ENCODE results near the gene TMEM79.
A peak's percentile ranks its signal among the peaks of the same experiment; 100 is the strongest.

TMEM79 gene

DNA sequence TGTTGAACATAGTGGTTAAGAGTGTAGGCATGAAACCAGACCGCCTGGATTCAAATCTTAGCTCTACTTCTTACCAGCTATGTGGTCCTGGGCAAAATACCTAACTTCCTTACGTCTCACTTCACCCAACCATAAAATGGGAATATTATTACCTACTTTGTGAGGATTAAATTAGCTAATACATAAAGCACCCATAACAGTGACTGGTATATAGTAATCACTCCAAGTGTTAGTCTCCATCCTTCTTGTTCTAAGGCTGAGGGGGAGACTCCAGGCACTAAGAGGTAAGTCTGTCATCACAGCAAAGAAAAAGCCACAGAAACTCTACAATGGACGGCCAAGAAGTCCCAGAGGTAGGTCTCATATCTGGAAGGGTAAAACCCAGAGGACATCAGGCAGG is 4.3 kb upstream of the TMEM79 start:
- TF ChIP-seq, protein P1, sequence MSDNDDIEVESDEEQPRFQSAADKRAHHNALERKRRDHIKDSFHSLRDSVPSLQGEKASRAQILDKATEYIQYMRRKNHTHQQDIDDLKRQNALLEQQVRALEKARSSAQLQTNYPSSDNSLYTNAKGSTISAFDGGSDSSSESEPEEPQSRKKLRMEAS (IDR thresholded peaks at IDR 0.05; ENCODE audit: low read depth, low read length): no peak
- no peak overlapping the region for H3K4me3 ChIP-seq (ENCODE audit: low read depth, low read length)
- DNase-seq (ENCODE audit: low read depth): no peak

DNA sequence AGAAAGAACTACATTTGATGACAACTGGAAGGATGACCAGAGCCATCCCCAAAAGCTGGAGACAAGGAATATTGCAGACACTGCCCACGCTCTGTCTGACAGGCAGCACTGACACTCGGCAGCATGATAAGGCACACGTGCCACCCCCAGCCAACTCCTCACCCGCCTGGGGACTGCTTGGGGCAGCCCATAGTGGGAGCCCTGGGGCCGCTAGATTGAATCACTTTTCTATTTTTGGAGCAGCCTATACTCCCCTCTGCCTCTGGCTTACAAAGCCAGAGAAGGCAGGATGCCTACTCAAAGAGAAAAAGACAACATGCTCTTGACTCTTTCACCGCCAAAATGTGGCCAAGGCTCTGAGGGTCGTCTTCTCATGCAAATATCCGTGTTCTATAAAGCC is 2.8 kb upstream of the TMEM79 start:
- DNase-seq (ENCODE audit: low read depth): peak; percentile 80
- TF ChIP-seq MYC (IDR thresholded peaks at IDR 0.05; ENCODE audit: low read depth, low read length): no peak
- TF ChIP-seq POLR2A (IDR thresholded peaks at IDR 0.05; ENCODE audit: extremely low read depth, insufficient read length): no peak
- TF ChIP-seq, protein P2, sequence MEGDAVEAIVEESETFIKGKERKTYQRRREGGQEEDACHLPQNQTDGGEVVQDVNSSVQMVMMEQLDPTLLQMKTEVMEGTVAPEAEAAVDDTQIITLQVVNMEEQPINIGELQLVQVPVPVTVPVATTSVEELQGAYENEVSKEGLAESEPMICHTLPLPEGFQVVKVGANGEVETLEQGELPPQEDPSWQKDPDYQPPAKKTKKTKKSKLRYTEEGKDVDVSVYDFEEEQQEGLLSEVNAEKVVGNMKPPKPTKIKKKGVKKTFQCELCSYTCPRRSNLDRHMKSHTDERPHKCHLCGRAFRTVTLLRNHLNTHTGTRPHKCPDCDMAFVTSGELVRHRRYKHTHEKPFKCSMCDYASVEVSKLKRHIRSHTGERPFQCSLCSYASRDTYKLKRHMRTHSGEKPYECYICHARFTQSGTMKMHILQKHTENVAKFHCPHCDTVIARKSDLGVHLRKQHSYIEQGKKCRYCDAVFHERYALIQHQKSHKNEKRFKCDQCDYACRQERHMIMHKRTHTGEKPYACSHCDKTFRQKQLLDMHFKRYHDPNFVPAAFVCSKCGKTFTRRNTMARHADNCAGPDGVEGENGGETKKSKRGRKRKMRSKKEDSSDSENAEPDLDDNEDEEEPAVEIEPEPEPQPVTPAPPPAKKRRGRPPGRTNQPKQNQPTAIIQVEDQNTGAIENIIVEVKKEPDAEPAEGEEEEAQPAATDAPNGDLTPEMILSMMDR (IDR thresholded peaks at IDR 0.05; ENCODE audit: low read depth, low read length): peak; percentile 9
- TF ChIP-seq, protein P1 (IDR thresholded peaks at IDR 0.05; ENCODE audit: low read depth, low read length): peak; percentile 97
- peak overlapping the region; percentile 100 for H3K4me3 ChIP-seq (ENCODE audit: low read depth, low read length)

DNA sequence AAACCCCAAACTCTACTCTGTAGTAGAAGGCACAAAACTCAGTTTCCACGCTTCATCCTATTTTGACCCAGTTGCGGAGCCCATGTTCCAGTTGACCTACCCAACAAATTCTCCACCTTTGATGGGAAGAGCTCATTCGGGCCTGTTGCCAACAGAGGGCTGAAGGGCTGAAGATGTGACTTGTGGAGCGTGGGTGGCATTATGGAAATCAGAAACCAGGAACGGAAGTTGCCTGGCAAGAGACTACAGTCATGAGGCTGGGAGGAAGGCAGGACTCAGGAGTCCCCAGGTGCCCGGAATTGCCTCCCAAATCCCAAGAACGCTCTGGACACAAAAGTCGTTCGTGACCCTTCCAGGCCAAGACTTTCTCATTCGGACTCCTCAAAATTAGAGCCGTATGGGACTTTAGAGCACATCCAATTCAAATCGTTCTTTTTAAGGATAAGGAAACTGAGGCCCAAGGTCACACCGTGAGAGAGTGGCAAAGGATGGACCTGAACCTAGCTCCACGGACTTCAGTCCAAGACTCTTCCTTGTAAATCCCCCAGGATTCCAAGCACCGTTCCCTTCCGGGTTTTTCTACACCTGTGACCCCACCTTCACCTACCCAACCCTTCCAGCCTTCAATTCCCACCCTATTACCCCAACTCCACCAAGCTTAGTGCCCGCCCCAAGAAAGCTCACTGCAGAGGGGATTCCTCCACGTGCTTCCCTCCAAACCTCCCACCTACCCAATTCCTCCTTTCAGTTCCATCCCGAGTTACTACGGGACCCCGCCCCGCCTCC is 2.2 kb upstream of the TMEM79 start:
- peak overlapping the region; percentile 100 for H3K4me3 ChIP-seq (ENCODE audit: low read depth, low read length)
- TF ChIP-seq MYC (IDR thresholded peaks at IDR 0.05; ENCODE audit: low read depth, low read length): peak; percentile 35; the same call in 1 of the 2 replicates
- TF ChIP-seq, protein P2 (IDR thresholded peaks at IDR 0.05; ENCODE audit: low read depth, low read length): no peak
- TF ChIP-seq, protein P1 (IDR thresholded peaks at IDR 0.05; ENCODE audit: low read depth, low read length): peak; percentile 24; the same call in 1 of the 2 replicates
- DNase-seq (ENCODE audit: low read depth): peak; percentile 57

DNA sequence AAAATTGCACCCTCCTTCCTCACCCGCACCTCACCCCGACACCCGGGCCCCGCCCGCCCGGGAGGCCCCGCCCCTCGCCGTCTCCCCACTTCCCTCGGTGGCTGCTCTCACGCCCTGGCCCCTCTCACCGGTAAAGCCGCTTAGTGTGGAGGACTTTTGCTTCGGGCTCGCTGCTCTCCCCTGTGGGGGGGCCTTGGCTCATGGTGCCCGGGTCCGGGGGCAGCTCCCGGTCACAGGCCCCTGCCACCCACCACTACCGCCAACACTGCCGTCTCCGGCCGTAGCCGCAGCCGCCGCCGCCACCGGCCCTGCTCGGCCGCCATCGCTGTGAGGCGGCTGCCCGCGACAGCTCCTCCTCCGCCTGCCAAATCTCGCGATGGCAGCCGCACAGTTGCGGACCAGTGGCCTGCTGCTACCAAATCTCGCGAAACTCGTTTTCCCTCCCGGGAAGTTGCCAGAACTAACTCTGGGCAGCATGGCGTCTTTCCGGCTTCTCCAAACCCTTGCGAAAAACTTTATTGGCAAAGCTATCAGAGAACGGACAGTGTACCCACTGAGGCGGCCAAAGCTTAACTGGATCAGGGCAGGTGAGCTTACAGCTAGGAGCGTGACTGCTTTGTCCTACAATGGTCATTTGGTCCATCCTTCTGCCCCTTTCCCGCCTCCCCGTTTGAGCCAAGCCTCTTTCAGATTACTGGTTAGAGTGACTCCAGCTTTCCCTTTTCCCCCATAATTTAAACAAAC is 1.5 kb upstream of the TMEM79 start, which contains the start of gene SMG5:
Gene SMG5 (minus strand): TSS at position 347 of the 744 bp plus-strand sequence. CDS start 145 bp downstream, at position 202.
- H3K4me3 ChIP-seq (ENCODE audit: low read depth, low read length): peak within 1 kb of the TSS; percentile 100
- TF ChIP-seq MYC (IDR thresholded peaks at IDR 0.05; ENCODE audit: low read depth, low read length) (peak; percentile 97), POLR2A (IDR thresholded peaks at IDR 0.05; ENCODE audit: extremely low read depth, insufficient read length) (peak; percentile 91)
- TF ChIP-seq, protein P2 (IDR thresholded peaks at IDR 0.05; ENCODE audit: low read depth, low read length): no peak
- TF ChIP-seq, protein P1 (IDR thresholded peaks at IDR 0.05; ENCODE audit: low read depth, low read length): peak; percentile 87
- DNase-seq (ENCODE audit: low read depth): peak; percentile 98

DNA sequence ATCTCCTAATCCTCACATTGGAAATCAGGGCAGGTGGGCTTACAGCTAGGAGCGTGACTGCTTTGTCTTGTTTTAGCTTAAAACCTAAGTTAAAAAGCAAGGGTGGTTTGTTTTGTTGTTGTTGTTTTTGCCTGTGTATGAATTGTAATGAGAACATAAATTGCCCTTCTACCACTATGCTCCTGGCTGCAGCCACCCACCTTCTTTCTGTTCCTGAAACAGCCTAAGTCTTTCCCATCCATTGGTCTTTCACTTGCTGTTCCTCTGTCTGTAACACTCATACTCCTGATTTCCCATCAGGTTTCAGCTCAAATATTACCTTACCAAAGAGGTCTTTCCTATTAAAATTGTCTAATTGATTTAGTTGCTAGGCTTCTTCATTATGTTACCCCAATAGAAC is 604 bp upstream of the TMEM79 start:
- peak overlapping the region; percentile 91 for H3K4me3 ChIP-seq (ENCODE audit: low read depth, low read length)
- no peak for DNase-seq (ENCODE audit: low read depth)
- TF ChIP-seq POLR2A (IDR thresholded peaks at IDR 0.05; ENCODE audit: extremely low read depth, insufficient read length): no peak
- TF ChIP-seq, protein P1 (IDR thresholded peaks at IDR 0.05; ENCODE audit: low read depth, low read length): no peak
- TF ChIP-seq, protein P2 (IDR thresholded peaks at IDR 0.05; ENCODE audit: low read depth, low read length): no peak

DNA sequence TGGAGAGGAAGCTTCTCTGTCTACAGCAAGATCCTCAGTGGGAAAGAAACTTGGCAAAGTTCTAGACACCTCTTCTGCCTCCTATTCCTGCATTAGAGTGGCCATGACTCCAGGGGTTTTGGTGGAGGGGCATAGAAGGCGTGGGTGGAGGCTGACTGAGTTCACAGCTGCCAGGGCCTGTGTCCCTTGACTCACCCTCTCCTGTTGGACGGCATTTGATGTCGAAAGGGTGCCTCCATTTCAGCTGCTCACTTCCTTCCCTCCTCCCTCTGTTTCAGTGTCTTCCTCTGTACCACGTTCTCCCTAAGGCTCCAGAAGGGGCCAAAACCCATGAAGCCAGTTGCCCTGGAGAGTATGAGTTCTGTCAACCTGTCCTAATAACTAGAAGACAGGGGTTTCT is 632 bp downstream of the TMEM79 start:
- TF ChIP-seq MYC (IDR thresholded peaks at IDR 0.05; ENCODE audit: low read depth, low read length) (no peak), POLR2A (IDR thresholded peaks at IDR 0.05; ENCODE audit: extremely low read depth, insufficient read length) (no peak)
- TF ChIP-seq, protein P2 (IDR thresholded peaks at IDR 0.05; ENCODE audit: low read depth, low read length): no peak
- TF ChIP-seq, protein P1 (IDR thresholded peaks at IDR 0.05; ENCODE audit: low read depth, low read length): no peak
- peak; percentile 49 for DNase-seq (ENCODE audit: low read depth)

More for the DNA sequence above, 632 bp downstream of the TMEM79 start:
- H3K4me3 ChIP-seq (ENCODE audit: low read depth, low read length): no peak overlapping the region
